Cerebellar nuclear complex (tissue), 1 donor: ENCODE measurements around the gene ATP9B.
A peak's percentile ranks its signal among the peaks of the same experiment; 100 is the strongest.

ENCODE experiments used
- DNase-seq, 2 experiments: peaks; one replicate each; lab custom pipeline; 2025; lab: John Stamatoyannopoulos, UW

Gene ATP9B

DNA sequence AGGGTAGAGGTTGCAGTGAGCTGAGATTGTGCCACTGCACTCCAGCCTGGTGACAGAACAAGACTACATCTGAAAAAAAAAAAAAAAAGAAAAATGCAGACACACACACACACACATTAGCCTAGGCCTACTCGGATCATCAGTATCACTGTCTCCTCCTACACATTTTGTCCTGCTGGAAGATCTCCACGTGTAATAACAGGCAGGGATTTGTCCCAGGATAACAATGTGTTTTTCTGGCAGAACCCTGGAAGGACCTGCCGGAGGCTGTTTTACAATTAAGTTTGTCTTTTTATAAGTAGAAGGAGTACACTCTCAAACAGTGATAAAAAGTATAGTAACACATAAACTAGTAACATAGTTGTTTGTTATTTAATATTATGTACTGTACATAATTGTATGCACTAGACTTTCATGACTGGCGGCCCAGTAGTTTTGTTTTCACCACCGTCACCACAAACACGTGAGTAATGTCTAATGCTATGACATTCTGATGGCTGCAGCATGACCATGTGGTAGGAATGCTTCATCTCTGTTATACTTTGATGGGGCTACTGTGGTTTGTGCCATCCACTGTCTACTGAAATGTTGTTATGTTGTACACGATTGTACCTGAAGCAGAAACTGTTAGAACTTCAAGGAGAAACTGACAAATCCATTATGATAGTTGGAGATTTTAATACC is 130.6 kb downstream of the ATP9B start:
- DNase-seq = no peak

DNA sequence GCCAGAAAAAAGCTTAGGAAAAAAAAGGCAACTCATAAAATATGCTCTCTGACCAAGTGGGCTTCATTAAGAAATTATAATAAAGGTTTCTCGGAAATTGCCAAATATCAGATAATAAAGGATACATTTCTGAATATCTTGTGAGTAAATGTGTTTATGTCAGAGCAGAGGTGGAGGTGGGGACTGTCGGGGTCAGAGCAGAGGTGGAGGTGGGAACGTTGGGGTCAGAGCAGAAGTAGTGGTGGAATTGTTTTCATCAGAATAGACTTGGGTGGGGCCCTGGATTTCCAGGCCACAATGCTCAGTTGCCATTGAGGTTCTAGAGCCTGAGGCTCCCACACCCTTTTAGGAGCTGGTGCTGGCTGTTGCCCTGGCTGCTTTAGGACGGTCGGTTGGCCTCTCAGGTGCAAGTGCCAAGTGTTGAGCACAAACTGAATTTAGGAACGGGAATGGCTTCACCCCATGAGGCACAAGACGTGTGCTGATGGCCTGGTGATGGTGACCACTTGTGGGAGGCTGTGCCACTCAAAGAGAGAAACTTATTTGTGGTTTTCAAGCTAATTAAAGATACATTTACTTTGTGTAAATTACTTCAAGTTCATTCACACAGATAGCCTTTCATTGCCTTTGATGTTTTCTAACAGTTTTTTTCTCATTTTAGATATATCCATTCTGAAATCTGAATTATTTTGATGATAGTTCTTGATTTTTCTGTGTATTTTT is 131.5 kb downstream of the ATP9B start:
- peak in 1 of 2 experiments; percentile 18 for DNase-seq

DNA sequence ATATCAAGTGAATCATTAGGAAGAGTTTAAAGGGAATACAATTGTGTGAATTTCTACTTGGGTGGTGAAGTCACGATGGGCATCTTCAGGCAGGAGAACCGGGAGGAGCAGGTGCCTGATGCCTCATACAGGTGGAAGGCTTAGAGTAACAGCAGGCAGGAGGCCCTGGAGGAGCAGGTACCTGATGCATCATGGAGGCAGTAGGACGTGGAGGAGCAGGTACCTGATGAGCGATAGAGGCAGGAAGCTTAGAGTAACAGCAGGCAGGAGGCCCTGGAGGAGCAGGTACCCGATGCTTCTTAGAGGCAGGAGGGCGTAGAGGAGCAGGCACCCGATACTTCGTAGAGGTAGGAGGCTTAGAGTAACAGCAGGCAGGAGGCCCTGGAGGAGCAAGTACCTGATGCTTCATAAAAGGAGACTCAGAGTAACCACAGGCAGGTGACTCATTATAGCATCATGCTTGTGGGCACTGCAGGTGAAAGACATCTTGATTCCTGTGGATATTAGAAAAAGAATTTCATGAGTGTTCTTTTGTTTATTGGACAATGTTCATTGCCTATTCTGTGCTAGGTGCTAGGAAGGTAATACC is 133.9 kb downstream of the ATP9B start:
- no peak for DNase-seq

DNA sequence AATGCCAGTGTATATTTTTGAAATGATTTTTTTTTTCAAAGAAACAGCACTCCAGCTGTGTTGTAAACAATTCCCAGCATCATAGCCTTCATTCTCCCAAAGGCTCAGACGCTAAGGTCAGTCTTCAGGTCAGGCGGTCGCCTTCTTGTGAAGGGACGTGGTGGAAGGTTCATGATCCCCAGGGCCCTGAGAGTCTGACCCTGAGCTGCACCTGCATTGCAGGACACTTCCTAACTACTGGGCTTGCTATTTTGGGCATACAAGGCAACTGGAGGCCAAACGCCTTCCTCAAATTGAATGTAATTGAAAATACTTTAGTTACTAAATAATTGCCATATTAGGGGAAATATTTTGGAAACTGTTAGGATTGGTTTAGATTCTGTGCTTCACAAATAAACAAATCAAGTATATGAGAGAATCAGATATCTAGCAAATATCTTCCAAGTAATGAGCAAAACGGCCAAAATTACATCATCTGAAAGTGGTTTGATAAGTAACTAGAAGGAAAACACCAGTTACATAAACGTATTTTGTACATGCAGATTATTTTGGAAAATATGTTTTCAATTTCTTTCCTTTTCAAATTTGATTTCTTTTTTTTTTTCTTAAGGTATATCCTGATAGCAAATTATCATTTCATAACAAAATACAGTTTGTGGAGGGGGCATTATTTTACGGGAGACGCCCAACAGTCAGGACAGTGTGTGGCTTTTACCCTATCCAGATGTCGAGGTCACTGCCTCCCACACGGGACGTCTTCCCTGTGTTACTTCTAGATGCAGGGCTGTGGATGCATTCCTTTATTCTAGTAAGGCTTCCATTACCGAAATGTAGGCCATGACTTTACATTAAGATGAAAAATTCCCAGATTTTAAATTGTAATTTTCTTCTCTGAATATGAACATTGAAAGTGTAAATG is 136.0 kb downstream of the ATP9B start:
- DNase-seq = no peak

DNA sequence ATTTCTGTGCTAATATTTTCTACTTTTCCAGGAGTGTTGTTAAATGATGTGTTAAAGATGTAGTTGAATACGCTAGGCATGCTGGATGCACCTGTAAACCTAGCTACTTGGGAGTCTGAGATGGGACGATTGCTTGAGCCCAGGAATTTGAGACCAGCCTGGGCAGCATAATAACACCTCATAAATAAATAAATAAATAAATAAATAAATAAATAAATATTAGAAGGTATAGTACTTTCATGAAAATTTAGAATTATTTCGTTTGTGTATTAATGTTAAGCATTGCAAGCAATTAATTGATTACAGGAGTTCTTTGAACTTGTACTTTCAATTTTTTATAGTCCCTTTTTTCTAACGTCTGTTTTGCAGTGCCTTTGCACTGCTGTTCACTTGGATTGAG is 137.2 kb downstream of the ATP9B start:
- no peak for DNase-seq

DNA sequence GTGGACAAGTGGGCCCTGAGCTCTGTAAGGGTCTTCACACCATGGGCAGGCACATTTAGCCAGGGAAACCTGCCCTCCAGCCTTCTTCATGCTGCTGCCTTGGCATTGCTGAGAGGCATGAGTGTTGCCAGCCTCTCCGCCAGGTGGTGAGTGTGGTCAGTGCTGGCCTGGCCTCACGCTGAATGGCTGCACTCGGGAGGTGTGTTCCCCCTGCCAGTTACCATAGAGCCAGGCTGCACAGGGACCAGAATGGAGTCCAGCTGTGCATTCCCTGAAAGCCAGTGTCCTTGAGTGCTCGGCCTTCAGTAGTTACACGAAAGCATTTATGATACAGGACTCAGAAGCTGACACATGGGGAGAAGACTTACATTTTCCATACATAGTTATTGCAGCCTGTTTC is 139.7 kb downstream of the ATP9B start:
- peak; percentile 8 to 24 for DNase-seq

DNA sequence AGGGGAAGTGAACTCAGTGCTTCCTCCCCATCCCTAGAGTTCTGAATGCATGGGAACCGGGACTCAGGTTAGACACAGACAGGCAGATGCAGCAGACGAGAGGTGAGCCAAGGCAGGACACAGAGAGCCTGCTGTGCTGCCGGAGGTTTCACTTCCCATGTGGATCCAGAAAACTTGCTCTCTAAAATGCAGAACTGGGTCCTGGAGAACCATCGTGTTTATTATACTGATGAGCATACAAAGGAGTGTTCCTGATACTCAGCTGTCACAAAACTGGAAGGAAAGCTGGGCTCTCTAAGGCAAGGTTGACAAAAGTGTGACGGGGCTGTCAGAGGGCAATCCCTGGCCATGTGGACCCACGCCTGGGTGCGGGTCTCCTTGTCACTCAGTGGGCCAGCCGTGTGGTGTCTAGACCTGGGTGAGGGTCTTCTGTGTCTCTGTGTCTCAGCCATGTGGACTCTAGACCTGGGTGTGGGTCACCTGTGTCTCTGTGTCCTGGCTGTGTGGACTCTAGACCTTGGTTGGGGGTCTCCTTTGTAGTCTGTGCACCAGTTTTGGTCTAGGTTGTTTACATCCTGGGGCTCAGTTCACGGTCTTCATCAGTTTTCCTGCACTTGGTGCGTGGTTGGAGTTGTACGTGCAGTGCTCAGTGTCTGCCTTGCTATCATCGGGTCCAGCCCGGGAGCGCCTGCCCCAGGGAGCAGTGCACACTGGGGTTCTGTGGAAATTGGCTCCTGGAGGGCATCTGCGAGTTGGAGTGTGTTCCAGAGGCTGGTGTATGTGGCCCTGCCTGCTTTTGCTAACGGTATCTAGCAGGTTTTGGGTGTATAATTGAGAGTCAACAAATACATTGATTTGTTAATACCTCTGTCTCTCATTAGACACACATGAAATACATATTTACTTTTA is 141.1 kb downstream of the ATP9B start:
- DNase-seq = no peak

DNA sequence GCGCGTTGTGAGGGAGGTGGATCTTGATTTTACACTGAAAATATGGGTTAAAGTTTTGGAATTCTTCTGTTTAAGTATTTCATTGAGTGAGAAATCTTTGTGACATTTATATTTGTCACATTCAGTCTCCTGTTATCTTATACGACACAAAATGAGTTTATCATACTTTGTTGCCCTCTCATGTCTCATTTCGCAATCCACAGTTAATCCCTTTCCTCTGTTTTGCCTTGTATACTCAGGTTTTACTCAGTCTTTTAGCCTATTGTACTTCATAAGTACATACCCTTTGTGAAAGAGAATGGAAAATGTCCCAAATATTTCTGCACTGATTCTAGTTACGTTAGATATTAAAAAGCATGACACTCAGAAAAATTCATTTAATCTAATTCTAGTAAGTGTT is 142.7 kb downstream of the ATP9B start:
- DNase-seq = no peak

DNA sequence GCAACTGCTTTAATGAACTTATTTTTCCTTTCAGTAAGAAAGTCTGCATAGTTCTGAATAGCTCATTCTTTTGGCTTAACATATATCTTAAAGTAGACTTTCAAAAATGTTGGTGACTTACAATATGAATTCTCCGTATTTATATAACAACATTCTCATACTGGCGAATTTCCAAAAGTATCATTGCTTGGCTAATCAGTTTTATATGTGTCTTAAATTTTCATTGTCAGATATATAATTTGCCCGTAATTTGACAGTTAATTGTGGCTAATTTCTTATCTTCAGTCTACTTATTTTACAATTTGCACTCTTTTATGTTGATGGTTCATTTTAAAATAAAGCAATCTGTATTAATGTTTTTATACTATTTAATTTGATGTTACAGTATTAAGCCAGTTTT is 144.9 kb downstream of the ATP9B start:
- no peak for DNase-seq

DNA sequence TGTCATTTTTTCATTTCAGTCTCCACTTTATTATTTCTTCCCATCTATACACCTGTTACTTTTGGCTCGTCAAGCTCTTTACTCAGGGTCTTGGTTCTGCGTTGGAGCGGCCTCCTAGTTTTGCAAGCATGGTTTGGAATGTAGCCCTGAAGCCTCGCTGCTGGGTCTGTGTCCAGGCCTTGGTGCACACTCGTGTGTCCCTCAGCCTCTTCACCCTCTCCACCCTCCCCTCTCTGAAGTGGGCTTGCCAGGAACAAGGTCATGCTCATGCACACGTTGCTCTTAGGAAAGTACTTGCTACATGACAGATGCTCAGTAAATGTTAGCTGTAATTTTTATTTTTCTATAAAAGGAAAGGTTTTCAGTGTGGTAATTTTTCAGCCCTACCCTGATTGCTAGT is 147.0 kb downstream of the ATP9B start:
- no peak for DNase-seq

DNA sequence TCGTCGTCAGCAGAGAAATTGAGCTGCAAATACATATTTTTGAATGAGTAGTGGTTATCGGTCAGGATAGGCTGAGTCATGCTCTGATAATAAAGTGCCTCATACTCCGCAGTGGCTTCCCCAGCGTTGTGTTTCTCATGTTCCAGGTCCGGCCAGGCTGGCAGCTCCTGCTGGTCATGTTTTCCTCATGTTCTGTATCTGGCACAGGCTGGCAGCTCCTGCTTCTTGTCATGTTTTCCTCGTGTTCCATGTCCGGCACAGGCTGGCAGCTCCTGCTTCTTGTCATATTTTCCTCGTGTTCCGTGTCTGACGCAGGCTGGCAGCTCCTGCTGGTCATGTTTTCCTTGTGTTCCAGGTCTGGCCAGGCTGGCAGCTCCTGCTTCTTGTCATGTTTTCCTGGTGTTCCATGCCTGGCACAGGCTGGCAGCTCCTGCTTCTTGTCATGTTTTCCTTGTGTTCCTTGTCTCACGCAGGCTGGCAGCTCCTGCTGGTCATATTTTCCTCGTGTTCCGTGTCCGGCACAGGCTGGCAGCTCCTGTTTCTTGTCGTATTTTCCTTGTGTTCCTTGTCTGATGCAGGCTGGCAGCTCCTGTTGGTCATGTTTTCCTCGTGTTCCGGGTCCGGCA is 148.9 kb downstream of the ATP9B start:
- peak in 1 of 2 experiments; percentile 28 for DNase-seq

DNA sequence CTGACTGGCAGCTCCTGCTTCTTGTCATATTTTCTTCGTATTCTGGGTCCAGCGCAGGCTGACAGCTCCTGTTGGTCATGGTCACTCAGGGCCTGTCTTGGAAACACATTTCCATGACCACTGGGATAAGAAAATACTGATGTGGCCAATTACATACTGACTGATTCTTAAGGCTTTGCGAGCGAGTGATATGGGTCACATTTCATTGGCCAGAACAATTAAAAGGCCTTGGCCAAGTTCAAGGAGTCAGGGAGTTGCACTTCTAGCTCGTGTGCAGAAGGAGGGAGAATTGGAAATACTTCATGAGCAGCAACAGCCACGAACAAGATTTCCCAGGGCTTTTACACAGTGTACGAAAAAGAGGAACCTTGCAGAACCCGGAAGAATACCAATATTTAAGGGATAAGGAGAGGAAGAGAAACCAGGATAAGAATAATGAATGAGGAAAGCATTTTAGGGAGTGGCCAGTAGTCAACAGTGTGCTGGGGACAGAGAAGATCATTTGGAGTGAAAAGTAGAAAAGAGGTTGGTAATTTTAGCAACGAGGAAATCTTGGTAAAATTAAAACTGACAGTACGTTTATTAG is 149.5 kb downstream of the ATP9B start:
- DNase-seq = no peak

DNA sequence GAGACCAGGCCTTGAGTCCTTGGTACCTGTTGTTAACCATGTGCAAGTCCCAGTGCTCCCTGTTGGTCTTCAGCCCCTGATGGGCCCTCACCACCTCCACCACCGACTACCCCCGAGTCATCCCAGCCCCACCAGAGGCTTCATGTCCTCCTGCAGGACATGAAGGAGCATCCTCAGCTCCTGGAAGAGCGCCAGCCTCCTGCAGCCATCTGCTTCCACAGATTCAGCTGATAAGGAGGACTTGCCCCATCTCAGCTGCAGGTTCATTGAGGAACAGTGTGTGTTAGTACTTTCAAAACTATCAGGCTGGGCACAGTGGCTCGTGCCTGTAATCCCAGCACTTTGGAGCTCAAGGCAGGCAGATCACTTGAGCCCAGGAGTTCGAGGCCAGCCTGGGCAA is 151.9 kb downstream of the ATP9B start:
- DNase-seq = no peak

DNA sequence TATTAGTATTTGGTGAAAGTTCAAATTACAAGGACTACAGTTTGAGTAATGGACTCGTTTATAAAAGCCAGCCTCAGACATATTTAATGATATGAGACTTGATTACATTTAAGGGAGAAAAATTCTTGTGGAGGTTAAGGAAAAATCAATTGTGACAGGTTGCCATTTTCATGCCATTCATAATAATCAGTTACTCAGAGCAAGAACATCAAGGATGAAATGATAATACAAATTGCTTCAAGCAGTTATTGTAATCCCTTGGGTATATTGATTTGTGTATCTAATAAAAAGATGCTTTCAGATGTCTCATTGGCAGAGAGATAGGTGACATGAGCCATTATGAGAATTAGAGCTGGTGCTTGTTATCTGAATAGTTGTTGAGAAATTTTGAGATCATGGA is 153.6 kb downstream of the ATP9B start:
- DNase-seq = no peak

DNA sequence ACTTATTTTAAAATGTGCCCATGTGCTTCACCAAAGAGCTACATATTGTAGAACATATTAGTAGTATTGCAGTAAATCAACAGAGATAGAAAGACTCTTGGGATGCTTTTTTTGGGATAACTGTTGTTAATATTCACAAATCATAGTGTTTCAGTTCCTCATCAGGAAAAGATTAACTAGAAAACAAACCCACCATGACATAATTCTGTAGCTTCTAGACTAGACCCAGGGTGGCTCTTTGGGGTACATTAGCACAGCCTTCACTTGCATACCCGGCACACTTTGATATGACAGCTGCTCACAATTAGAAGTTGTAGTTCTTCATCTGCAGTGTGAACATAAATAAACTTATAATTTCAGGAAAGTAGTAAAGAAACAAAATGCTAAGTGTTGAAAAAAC is 154.2 kb downstream of the ATP9B start:
- no peak for DNase-seq

DNA sequence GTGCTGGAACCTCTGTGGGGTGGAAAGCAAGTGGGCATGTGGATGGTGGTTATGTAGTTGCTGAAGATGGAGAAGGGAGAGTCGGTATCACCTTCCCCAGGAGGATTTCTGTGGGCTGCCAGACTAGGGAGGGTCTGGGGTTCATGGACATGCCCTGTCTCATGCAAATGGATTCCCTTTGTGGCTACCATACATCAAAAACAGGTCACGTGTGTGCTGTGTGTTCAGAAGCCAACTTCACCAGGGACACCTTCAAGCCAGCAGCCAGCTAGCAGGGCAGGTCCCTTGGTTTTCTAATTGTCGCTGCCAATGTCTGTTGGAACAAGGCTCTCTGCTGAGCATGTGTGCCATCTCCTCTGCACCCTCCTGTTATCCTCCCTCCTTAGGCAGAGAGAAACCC is 155.2 kb downstream of the ATP9B start:
- no peak for DNase-seq

DNA sequence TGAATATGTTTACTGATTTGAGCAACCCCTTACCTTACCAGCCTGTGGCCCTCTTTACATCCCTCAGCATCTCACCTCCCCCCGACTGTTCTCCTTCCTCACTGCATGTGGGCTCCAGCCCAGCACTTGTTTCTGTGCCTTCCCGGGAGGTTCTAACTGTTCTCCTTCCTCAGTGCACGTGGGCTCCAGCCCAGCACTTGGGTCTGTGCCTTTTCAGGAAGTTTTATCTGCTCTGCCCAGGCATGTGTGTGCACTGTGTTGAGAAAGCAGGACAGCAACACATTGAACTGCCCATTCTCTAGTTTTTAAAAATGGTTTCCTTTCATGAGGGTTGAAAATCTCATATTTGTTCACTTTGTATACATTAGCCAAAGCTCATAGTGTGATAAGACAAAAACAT is 158.4 kb downstream of the ATP9B start:
- no peak for DNase-seq

DNA sequence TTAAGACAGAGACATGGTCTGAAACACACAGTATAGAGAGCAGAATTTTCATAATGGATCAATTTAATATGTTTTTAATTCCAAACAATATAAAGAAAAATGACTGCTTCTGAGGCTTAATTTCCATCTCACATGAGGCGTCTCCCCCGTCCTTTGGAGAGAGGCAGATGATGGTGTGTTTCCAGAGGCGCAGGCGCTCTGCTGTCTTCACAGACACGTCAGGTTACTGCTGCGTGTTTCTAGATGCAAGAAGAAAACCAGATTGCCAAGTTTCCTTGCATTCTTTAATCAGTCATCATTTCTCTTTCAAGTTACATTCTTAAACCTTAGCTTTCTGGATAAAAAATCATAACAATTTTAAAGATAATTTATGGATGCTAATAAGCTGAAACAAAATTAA is 160.2 kb downstream of the ATP9B start:
- DNase-seq = no peak

DNA sequence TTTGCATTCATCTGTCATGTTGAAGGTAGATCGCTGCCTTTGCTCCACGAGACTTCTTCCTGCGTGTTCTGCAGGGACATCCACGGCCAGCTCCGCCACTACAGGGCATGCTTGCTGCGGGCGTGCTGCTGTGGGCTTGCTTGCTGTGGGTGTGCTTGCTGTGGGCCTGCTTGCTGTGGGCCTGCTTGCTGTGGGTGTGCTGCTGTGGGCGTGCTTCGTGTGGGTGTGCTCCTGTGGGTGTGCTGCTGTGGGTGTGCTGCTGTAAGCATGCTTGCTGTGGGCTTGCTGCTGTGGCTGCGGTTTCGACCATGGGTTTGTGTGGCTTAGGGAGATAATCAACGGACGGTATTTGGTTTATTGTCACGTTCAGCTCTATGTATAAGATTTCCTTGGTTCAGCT is 165.2 kb downstream of the ATP9B start:
- DNase-seq = no peak

DNA sequence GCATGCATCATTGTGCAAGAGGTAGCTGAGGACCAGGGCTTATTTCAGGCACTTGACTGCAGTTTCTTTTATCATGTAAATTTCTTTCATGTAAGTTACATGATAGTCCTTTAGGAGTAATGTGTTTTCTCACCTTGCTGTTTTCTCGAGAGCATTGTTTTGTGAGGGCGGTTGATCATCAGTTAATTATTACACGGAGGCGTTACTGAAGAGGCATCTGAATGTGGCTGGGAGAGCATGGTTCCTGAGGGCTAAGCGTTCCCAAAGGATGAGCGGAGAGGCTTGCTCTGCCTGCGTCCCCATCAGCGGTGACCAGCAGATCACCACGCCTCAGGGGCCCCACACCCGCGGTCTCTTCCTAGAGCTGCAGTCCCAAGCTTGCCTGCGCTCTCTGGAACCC is 170.4 kb downstream of the ATP9B start:
- DNase-seq = no peak
